Esophagus squamous epithelium (tissue), 5 donors: Measurements from ENCODE around the gene FTCD. TPM values are rescaled to one million over a fixed set of nuclear protein-coding genes. Genes with fewer than 3 reads are reported as not detected.
A peak's percentile ranks its signal among the peaks of the same experiment; 100 is the strongest.

Source experiments
- DNase-seq: peaks from one replicate; lab custom pipeline; 2025; lab: John Stamatoyannopoulos, UW
- H3K27ac ChIP-seq, 4 donors: fragments of 200-600 bp; sonication (generic); one replicate each; pipeline ENCODE4 v1.5.1; 2016 to 2019; ENCODE audit warnings: mild to moderate bottlenecking in 1 of 4
- H3K27me3 ChIP-seq, 4 donors: fragments of 200-600 bp; sonication (generic); 1 replicate in 3 of 4; 2 replicates in 1 of 4; pipeline versions ENCODE4 v1.5.1 to v1.6.0; 2017 to 2021; ENCODE audit warnings: antibody characterized with exemption in 1 of 4
- H3K36me3 ChIP-seq, 3 donors: fragments of 200-600 bp; sonication (generic); one replicate each; pipeline ENCODE4 v1.5.1; 2016 to 2019
- H3K4me1 ChIP-seq, 3 donors: fragments of 200-600 bp; sonication (generic); one replicate each; pipeline ENCODE4 v1.5.1; 2017 to 2019
- H3K4me3 ChIP-seq, 4 donors: fragments of 200-600 bp; sonication (generic); 1 replicate in 3 of 4; 2 replicates in 1 of 4; pipeline ENCODE4 v1.5.1; 2016 to 2019; ENCODE audit warnings: mild to moderate bottlenecking in 2 of 4, moderate library complexity in 1 of 4
- H3K9me3 ChIP-seq, 3 donors: fragments of 200-600 bp; sonication (generic); one replicate each; pipeline ENCODE4 v1.5.1; 2016 to 2019
- POLR2A ChIP-seq, 4 donors: fragments of 450-650 bp; IDR thresholded peaks; one replicate each; pipeline ENCODE4 v1.6.1; 2017; ENCODE audit warnings: antibody characterized with exemption in 4 of 4, mild to moderate bottlenecking in 4 of 4, moderate library complexity in 3 of 4
- WGBS, 2 donors: methylation state at CpG; one replicate each; pipeline ENCODE4 v1.1.5; 2018; 5-methylcytosine and 5-hydroxymethylcytosine counted together
- intact Hi-C: fragments of 100-400 bp; cut with DNase I; formaldehyde crosslinking; loops from one replicate; pipeline ENCODE4 v1.15.0; 2022
- total RNA-seq, 4 donors: library from RNA; depleted of rRNA; stranded (reverse); fragments of >200 nt; gene quantifications; one replicate each; pipeline ENCODE4 v1.1.0, GENCODE V29; 2016
- TF ChIP-seq, protein P1 (sequence below), 6 experiments: fragments of 450-650 bp in 4 of 6; fragments of 200-600 bp in 2 of 6; sonication (generic) in 2 of 6; IDR thresholded peaks; one replicate each; pipeline ENCODE4 v1.5.1; 2016 to 2019; ENCODE audit warnings: antibody characterized with exemption in 6 of 6, mild to moderate bottlenecking in 4 of 6, moderate library complexity in 4 of 6
- donor health status: DM: yes; HTN: yes; CAD: no.

Gene FTCD
- total RNA-seq, 4 donors from 2014 or later, result not detected

DNA sequence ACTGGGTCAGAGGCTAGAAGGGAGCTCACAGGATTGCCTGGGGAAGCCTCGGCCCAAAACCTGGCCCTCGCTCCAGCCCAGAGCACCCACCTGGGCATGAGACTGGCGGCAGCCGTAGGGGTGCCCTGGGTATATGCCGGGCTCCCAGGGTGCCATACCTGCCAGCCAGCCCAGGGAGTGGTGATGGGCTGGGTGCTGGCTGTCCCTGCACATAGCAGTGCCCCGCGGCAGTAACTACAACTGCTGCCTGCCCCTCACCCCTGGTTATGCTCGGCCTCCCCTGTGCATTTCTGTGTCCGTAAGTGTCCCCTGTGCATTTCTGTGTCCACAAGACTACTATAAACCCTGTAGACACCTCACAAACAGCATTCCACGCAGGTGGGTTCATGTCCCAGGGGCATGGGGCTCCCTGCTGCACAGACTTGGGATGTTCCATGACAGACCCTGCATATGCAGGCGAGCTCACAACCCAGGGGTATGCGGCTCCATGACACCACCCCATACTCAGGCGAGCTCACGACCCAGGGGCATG, 34.6 kb upstream of the FTCD start:
- H3K4me1 ChIP-seq, result peaks cover 0 to 41% (median 15%) of the 10 kb centered on the region in 3 donors
- H3K36me3 ChIP-seq, result peaks cover 12 to 60% (median 17%) of the 10 kb centered on the region in 3 donors
- no peaks in the 10 kb centered on the region for H3K27me3 ChIP-seq
- TF ChIP-seq POLR2A (IDR thresholded peaks at IDR 0.05), result no peak
- TF ChIP-seq, protein P1, sequence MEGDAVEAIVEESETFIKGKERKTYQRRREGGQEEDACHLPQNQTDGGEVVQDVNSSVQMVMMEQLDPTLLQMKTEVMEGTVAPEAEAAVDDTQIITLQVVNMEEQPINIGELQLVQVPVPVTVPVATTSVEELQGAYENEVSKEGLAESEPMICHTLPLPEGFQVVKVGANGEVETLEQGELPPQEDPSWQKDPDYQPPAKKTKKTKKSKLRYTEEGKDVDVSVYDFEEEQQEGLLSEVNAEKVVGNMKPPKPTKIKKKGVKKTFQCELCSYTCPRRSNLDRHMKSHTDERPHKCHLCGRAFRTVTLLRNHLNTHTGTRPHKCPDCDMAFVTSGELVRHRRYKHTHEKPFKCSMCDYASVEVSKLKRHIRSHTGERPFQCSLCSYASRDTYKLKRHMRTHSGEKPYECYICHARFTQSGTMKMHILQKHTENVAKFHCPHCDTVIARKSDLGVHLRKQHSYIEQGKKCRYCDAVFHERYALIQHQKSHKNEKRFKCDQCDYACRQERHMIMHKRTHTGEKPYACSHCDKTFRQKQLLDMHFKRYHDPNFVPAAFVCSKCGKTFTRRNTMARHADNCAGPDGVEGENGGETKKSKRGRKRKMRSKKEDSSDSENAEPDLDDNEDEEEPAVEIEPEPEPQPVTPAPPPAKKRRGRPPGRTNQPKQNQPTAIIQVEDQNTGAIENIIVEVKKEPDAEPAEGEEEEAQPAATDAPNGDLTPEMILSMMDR (IDR thresholded peaks at IDR 0.05), result no peak
- no peak overlapping the region for H3K4me3 ChIP-seq
- H3K9me3 ChIP-seq, result no peaks in the 10 kb centered on the region
- intact Hi-C loops, result no loop called here
- 80 to 100% methylated on average over 4 to 5 of the region's 14 CpGs for WGBS, 2 donors
- peak overlapping the region; percentile 46 to 83 (median 76) for H3K27ac ChIP-seq
- no peak for DNase-seq

- H3K9me3 ChIP-seq, result no peaks in the 10 kb centered on the region
- WGBS, 2 donors, result 68 to 75% methylated on average over 4 to 9 of the region's 9 CpGs
- intact Hi-C loops, result no loop called here
- peaks cover 0 to 41% (median 15%) of the 10 kb centered on the region in 3 donors for H3K4me1 ChIP-seq
- peaks cover 7 to 54% (median 11%) of the 10 kb centered on the region in 3 donors for H3K36me3 ChIP-seq
- TF ChIP-seq, protein P1 (IDR thresholded peaks at IDR 0.05), result no peak
- TF ChIP-seq POLR2A (IDR thresholded peaks at IDR 0.05), result no peak
- no peak for DNase-seq
- no peak overlapping the region for H3K4me3 ChIP-seq
- H3K27ac ChIP-seq, result peak overlapping the region; percentile 46 to 83 (median 76)
- no peaks in the 10 kb centered on the region for H3K27me3 ChIP-seq
Observed at GRCh38 chr21:46189213-46189958, 34.0 kb upstream of the FTCD start.

GRCh38 chr21:46188226-46189212, 33.1 kb upstream of the FTCD start:
- no peak for TF ChIP-seq POLR2A (IDR thresholded peaks at IDR 0.05)
- TF ChIP-seq, protein P1 (IDR thresholded peaks at IDR 0.05), result no peak
- intact Hi-C loops, result no loop called here
- Histone ChIP-seq H3K27me3 (no peaks in the 10 kb centered on the region), H3K36me3 (peaks cover 0 to 45% (median 2%) of the 10 kb centered on the region in 3 donors), H3K27ac (peak overlapping the region; percentile 46 to 83 (median 76)), H3K4me3 (no peak overlapping the region), H3K9me3 (no peaks in the 10 kb centered on the region), H3K4me1 (peaks cover 0 to 41% (median 15%) of the 10 kb centered on the region in 3 donors)
- WGBS, 2 donors, result 54 to 57% methylated on average over 17 of the region's 17 CpGs
- DNase-seq, result no peak

DNA sequence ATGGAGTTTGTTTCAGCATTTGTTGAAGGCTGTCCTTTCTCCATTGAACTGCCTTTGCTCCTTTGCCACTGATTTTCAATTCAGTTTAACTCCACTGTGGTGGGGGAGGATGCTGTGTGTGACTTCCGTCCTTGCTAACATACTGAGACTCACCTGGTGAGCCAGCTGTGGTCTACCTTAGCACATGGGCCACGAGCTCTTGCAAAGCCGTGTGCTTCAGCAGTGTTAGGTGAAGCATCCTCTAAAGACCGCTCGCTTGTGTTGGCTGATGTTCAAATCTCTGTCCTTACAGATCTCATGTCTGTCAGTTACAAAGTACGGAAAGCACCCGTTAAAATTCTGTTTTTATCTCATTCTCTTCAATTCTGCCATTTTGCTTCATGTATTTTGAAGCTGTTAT, 32.4 kb upstream of the FTCD start:
- no peak for DNase-seq
- TF ChIP-seq, protein P1 (IDR thresholded peaks at IDR 0.05), result no peak
- TF ChIP-seq POLR2A (IDR thresholded peaks at IDR 0.05), result no peak
- H3K4me1 ChIP-seq, result peaks cover 0 to 44% (median 15%) of the 10 kb centered on the region in 3 donors
- intact Hi-C loops, result no loop called here
- H3K9me3 ChIP-seq, result no peaks in the 10 kb centered on the region
- no peaks in the 10 kb centered on the region for H3K27me3 ChIP-seq
- H3K27ac ChIP-seq, result peak overlapping the region in 3 of 4 donors; percentile 72 to 83 (median 79)
- WGBS, 2 donors, result 89 to 91% methylated on average over 7 of the region's 7 CpGs
- no peak overlapping the region for H3K4me3 ChIP-seq
- H3K36me3 ChIP-seq, result peaks cover 0 to 38% (median 0%) of the 10 kb centered on the region in 3 donors
